CD14-positive monocyte (primary cell): ENCODE measurements around the gene ABHD17C. TPM values are rescaled to one million over a fixed set of nuclear protein-coding genes. Genes with fewer than 3 reads are reported as not detected.

Experiments used
- DNase-seq, 3 donors: peaks; one replicate each; pipeline ENCODE4 v3.0.0-alpha.2; 2011 to 2022
- H2AFZ ChIP-seq: 2 replicates; pipeline ENCODE4 v1.6.0; 2012; ENCODE audit warnings: mild to moderate bottlenecking, low read depth, low read length, inconsistent platforms; ENCODE audit not compliant: insufficient read depth, poor library complexity, severe bottlenecking
- H3K27ac ChIP-seq, 2 donors: 1 replicate in 1 of 2; 2 replicates in 1 of 2; pipeline ENCODE4 v1.5.1; 2012 to 2013; ENCODE audit warnings: low read length in 2 of 2, control low read depth in 1 of 2, inconsistent platforms in 1 of 2, low read depth in 1 of 2, mild to moderate bottlenecking in 1 of 2
- H3K27me3 ChIP-seq, 2 donors: one replicate each; pipeline versions ENCODE4 v1.6.0 to v1.6.1; 2011 to 2013; ENCODE audit warnings: low read length in 2 of 2; ENCODE audit not compliant: control insufficient read depth in 2 of 2, insufficient read depth in 2 of 2
- H3K36me3 ChIP-seq, 2 donors: replicated peaks in 1 of 2; 1 replicate in 1 of 2; 2 replicates in 1 of 2; pipeline versions ENCODE4 v1.5.1 to v1.6.1; 2012 to 2013; ENCODE audit warnings: low read length in 2 of 2, control low read depth in 1 of 2, inconsistent platforms in 1 of 2, mild to moderate bottlenecking in 1 of 2; ENCODE audit not compliant: insufficient read depth in 2 of 2, control insufficient read depth in 1 of 2
- H3K4me1 ChIP-seq, 2 donors: 1 replicate in 1 of 2; 2 replicates in 1 of 2; pipeline versions ENCODE4 v1.5.1 to v1.6.1; 2012 to 2013; ENCODE audit warnings: low read length in 2 of 2, control low read depth in 1 of 2, inconsistent platforms in 1 of 2, mild to moderate bottlenecking in 1 of 2, moderate library complexity in 1 of 2; ENCODE audit not compliant: insufficient read depth in 2 of 2, control insufficient read depth in 1 of 2
- H3K4me2 ChIP-seq: replicated peaks from 2 replicates; pipeline ENCODE3; 2012; ENCODE audit warnings: low read length, moderate library complexity, mild to moderate bottlenecking; ENCODE audit not compliant: poor library complexity, severe bottlenecking; ENCODE audit errors: extremely low read depth
- H3K4me3 ChIP-seq, 3 experiments: fragments of 200-600 bp in 1 of 3; sonication (generic) in 1 of 3; replicated peaks in 1 of 3; 1 replicate in 2 of 3; 2 replicates in 1 of 3; pipeline ENCODE4 v1.5.1; 2011 to 2013; ENCODE audit warnings: low read length in 3 of 3, mild to moderate bottlenecking in 3 of 3, control low read depth in 2 of 3, low read depth in 2 of 3, inconsistent platforms in 1 of 3, moderate library complexity in 1 of 3
- H3K79me2 ChIP-seq: 2 replicates; pipeline ENCODE4 v1.6.0; 2012; ENCODE audit warnings: mild to moderate bottlenecking, control low read depth, inconsistent platforms, low read length, moderate library complexity; ENCODE audit not compliant: insufficient read depth
- H3K9ac ChIP-seq: 2 replicates; pipeline ENCODE4 v1.6.0; 2017; ENCODE audit warnings: low read length, mild to moderate bottlenecking; ENCODE audit not compliant: insufficient read depth, poor library complexity, severe bottlenecking
- H3K9me3 ChIP-seq, 2 donors: replicated peaks in 1 of 2; 1 replicate in 1 of 2; 2 replicates in 1 of 2; pipeline versions ENCODE4 v1.5.1 to v1.6.1; 2012 to 2013; ENCODE audit warnings: low read length in 2 of 2, control low read depth in 1 of 2; ENCODE audit not compliant: control insufficient read depth in 1 of 2, insufficient read depth in 1 of 2
- H4K20me1 ChIP-seq: 2 replicates; pipeline ENCODE4 v1.6.0; 2012; ENCODE audit warnings: mild to moderate bottlenecking, low read length, control low read depth, moderate library complexity; ENCODE audit not compliant: insufficient read depth
- H3K27ac Mint-ChIP-seq, 7 donors: one replicate each; pipeline ENCODE4 v1.8.0; 2020; ENCODE audit warnings: mild to moderate bottlenecking in 7 of 7, mixed read lengths in 7 of 7, moderate library complexity in 6 of 7, inconsistent platforms in 2 of 7
- H3K27me3 Mint-ChIP-seq, 3 donors: one replicate each; pipeline ENCODE4 v1.8.0; 2021 to 2022; ENCODE audit warnings: low read depth in 3 of 3, mild to moderate bottlenecking in 3 of 3, mixed read lengths in 3 of 3, moderate library complexity in 3 of 3, inconsistent platforms in 1 of 3
- H3K36me3 Mint-ChIP-seq, 2 donors: one replicate each; pipeline ENCODE4 v1.8.0; 2020; ENCODE audit warnings: mixed read lengths in 2 of 2, inconsistent platforms in 1 of 2, mild to moderate bottlenecking in 1 of 2
- H3K4me1 Mint-ChIP-seq: one replicate; pipeline ENCODE4 v1.8.0; 2020; ENCODE audit warnings: mild to moderate bottlenecking, mixed read lengths
- H3K4me3 Mint-ChIP-seq, 2 donors: one replicate each; pipeline ENCODE4 v1.8.0; 2020; ENCODE audit warnings: mild to moderate bottlenecking in 2 of 2, mixed read lengths in 2 of 2, moderate library complexity in 1 of 2
- H3K9me3 Mint-ChIP-seq, 7 donors: one replicate each; pipeline ENCODE4 v1.8.0; 2020 to 2022; ENCODE audit warnings: mixed read lengths in 7 of 7, mild to moderate bottlenecking in 6 of 7, moderate library complexity in 6 of 7, inconsistent platforms in 2 of 7
- WGBS: methylation state at CpG from one replicate; pipeline ENCODE4 v1.1.5; 2013; ENCODE audit warnings: missing lambda C conversion rate; ENCODE audit not compliant: insufficient coverage; 5-methylcytosine and 5-hydroxymethylcytosine counted together
- intact Hi-C, 2 donors: fragments of 100-400 bp; cut with micrococcal nuclease; formaldehyde crosslinking; loops; one replicate each; pipeline versions ENCODE4 v1.15.0 to v1.15.1; 2023
- polyA plus RNA-seq, 3 donors: library from polyadenylated mRNA; depleted of rRNA in 1 of 3; unstranded in 2 of 3; stranded (reverse) in 1 of 3; fragments of 300-500 nt in 2 of 3; fragments of >200 nt in 1 of 3; fragmentation: Illumina TruSeq in 2 of 3; gene quantifications; 1 replicate in 2 of 3; 2 replicates in 1 of 3; pipeline ENCODE4 v1.2.3, GENCODE V29; 2012 to 2021
- TF ChIP-seq, protein P1 (sequence below): fragments of 200-600 bp; IDR thresholded peaks from one replicate; pipeline ENCODE4 v1.8.0; 2022; ENCODE audit warnings: antibody characterized with exemption, mild to moderate bottlenecking

ABHD17C gene
- polyA plus RNA-seq, 3 donors, result 0.48 to 0.76 (median 0.68) TPM

DNA sequence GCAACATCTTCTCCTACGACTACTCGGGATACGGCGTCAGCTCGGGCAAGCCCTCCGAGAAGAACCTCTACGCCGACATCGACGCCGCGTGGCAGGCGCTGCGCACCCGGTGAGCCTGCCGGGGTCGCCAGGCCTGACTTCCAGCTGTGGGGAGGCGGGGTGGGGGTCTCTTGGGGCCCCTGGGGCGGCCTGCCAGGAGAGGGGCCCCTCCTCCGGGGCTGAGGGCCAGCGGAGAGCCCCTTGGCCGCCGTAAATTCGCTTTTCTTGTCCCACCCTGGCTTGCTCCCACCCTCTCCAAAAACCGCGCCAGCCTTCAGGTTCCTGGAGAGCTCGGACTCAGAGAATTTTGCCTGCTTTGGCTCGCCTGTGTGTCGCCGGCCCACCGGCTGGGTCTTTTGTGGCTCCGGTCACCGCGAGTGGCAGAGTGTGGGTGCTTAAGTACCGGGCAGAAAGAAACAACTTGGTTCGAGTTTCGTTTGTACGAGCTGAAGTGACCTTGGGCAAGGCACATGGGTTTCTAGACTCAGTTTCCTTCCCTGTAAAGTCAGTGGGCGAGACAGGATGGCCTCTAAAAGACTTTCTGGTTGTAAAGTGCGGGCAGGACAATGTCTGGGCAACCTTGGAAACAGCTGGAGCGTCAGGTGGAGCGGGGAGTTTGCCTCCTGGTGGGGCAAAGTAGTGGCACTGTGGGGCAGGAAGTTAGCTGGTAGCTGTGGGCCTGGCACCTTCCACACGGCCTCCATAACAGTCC is 976 bp downstream of the ABHD17C start:
- peak in 2 of 3 donors; percentile 13 to 14 for DNase-seq
- Histone ChIP-seq H2AFZ (peak overlapping the region; percentile 79), H4K20me1 (no peaks in the 10 kb centered on the region)

DNA sequence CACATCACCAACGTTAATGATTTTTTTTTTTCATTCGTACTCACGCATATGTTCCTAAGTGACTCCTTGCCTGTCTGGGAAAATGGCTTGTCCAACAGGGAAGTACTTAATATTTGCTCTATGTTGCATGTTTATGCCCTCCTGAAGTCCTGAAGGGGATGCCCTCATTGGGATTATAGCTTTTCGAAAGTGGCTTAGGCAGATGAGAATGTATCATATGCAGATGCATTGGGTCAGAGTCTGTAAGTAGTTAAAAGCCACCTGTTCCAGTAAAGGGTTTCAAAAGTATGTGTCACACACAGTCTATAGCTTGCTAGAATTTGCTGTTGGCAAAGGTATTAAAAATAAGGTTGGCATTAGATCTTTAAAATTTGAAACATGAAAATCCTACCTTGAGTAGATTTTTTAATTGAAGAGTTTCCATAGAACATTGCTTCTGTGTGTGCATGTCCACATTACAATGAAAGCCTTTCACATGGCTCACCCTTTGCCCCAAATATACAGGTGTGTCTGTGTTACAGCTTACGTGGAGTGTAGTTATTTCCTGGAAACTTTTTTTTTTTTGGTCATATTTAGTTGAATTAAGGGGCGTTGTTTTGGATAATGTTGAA is 2.1 kb downstream of the ABHD17C start:
- H3K9me3 Mint-ChIP-seq, result no peaks in the 10 kb centered on the region

More for the DNA sequence above, 976 bp downstream of the ABHD17C start:
- peak overlapping the region; percentile 81 for H3K4me2 ChIP-seq
- H3K9me3 ChIP-seq, result no peaks in the 10 kb centered on the region
- H3K79me2 ChIP-seq, result peaks cover 7% of the 10 kb centered on the region
- peak overlapping the region; percentile 36 to 76 (median 53) for H3K4me3 ChIP-seq
- H3K9me3 Mint-ChIP-seq, result no peaks in the 10 kb centered on the region
- peak overlapping the region; percentile 97 for H3K4me3 Mint-ChIP-seq
- H3K36me3 Mint-ChIP-seq, result no peaks in the 10 kb centered on the region
- H3K9ac ChIP-seq, result peak overlapping the region; percentile 63
- under 1% methylated on average over 17 of the region's 43 CpGs for WGBS
- peaks cover 0 to 9% of the 10 kb centered on the region in 2 donors for H3K27me3 ChIP-seq
- peak overlapping the region in 6 of 7 donors; percentile 33 to 82 (median 58) for H3K27ac Mint-ChIP-seq
- no peak overlapping the region for H3K27ac ChIP-seq
- H3K4me1 Mint-ChIP-seq, result peaks cover 21% of the 10 kb centered on the region
- intact Hi-C loops, result loop anchor here in 1 of 2 donors (5.0 kb wide), 1 partner anchor 81 kb away; the partner anchor contains the start of gene CEMIP
- H3K4me1 ChIP-seq, result peaks cover 17 to 24% of the 10 kb centered on the region in 2 donors
- H3K27me3 Mint-ChIP-seq, result peaks cover 10 to 11% (median 11%) of the 10 kb centered on the region in 3 donors
- H3K36me3 ChIP-seq, result no peaks in the 10 kb centered on the region
- TF ChIP-seq, protein P1, sequence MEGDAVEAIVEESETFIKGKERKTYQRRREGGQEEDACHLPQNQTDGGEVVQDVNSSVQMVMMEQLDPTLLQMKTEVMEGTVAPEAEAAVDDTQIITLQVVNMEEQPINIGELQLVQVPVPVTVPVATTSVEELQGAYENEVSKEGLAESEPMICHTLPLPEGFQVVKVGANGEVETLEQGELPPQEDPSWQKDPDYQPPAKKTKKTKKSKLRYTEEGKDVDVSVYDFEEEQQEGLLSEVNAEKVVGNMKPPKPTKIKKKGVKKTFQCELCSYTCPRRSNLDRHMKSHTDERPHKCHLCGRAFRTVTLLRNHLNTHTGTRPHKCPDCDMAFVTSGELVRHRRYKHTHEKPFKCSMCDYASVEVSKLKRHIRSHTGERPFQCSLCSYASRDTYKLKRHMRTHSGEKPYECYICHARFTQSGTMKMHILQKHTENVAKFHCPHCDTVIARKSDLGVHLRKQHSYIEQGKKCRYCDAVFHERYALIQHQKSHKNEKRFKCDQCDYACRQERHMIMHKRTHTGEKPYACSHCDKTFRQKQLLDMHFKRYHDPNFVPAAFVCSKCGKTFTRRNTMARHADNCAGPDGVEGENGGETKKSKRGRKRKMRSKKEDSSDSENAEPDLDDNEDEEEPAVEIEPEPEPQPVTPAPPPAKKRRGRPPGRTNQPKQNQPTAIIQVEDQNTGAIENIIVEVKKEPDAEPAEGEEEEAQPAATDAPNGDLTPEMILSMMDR, result peak; percentile 31

More for the DNA sequence above, 2.1 kb downstream of the ABHD17C start:
- peaks cover 17 to 24% of the 10 kb centered on the region in 2 donors for H3K4me1 ChIP-seq
- no peaks in the 10 kb centered on the region for H3K9me3 ChIP-seq
- DNase-seq, result no peak
- Mint-ChIP-seq H3K4me1 (peaks cover 21% of the 10 kb centered on the region), H3K4me3 (no peak overlapping the region), H3K27ac (no peak overlapping the region), H3K27me3 (peaks cover 9 to 11% (median 10%) of the 10 kb centered on the region in 3 donors), H3K36me3 (no peaks in the 10 kb centered on the region)
- H3K9ac ChIP-seq, result no peak overlapping the region
- H3K4me2 ChIP-seq, result no peak overlapping the region
- H2AFZ ChIP-seq, result no peak overlapping the region
- WGBS, result 100% methylated on average over 2 of the region's 6 CpGs
- no peaks in the 10 kb centered on the region for H3K36me3 ChIP-seq
- intact Hi-C loops, result loop anchor here in 1 of 2 donors (5.0 kb wide), 1 partner anchor 80 kb away; the partner anchor contains the start of gene CEMIP
- H3K4me3 ChIP-seq, result no peak overlapping the region
- H4K20me1 ChIP-seq, result no peaks in the 10 kb centered on the region
- peaks cover 7% of the 10 kb centered on the region for H3K79me2 ChIP-seq
- H3K27me3 ChIP-seq, result peaks cover 0 to 9% of the 10 kb centered on the region in 2 donors
- no peak overlapping the region for H3K27ac ChIP-seq
- TF ChIP-seq, protein P1, result no peak
